HG03469 (cell line): Measurements from ENCODE around the gene RAMP1.

Experiments
- ATAC-seq: cut with Tn5 transposase; IDR thresholded peaks from one replicate; pipeline ENCODE4 v1.9.1; 2021; ENCODE audit warnings: mild to moderate bottlenecking, moderate library complexity, moderate number of reproducible peaks; ENCODE audit not compliant: unreplicated experiment

The RAMP1 gene

DNA sequence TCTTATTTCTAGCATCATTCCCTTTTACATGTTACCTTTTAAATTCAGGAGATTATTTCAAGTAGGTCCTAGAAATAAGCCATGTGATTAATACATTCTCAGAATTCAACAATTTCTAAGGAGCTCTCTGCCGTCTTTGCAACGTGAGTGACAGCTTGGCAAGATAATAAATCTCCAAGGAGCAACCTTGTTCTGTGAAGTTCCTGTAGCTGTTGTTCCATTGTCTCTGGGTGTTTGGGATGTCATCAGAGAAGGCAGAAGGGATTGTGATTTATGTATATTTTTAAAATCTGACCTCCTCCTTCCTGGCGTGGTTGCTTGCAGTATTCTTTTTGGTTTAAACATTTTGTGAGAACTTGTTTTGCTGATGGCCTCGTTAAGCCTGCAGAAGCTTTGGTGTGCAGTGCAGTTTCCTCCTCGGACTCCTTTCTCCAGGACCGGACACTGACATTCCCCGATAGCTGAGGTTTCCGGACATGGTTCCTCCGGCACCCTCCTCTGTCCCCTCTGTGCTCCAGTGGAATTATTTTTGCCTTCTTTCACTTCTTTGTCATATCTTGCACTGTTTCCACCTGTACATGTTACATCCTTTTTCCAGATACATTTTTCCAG lies 33.7 kb downstream of the RAMP1 start:
- ATAC-seq = no peak

GRCh38 chr2:237894396-237894979 lies 35.1 kb downstream of the RAMP1 start:
- no peak for ATAC-seq

GRCh38 chr2:237894986-237895543 lies 35.6 kb downstream of the RAMP1 start:
- ATAC-seq = no peak

DNA sequence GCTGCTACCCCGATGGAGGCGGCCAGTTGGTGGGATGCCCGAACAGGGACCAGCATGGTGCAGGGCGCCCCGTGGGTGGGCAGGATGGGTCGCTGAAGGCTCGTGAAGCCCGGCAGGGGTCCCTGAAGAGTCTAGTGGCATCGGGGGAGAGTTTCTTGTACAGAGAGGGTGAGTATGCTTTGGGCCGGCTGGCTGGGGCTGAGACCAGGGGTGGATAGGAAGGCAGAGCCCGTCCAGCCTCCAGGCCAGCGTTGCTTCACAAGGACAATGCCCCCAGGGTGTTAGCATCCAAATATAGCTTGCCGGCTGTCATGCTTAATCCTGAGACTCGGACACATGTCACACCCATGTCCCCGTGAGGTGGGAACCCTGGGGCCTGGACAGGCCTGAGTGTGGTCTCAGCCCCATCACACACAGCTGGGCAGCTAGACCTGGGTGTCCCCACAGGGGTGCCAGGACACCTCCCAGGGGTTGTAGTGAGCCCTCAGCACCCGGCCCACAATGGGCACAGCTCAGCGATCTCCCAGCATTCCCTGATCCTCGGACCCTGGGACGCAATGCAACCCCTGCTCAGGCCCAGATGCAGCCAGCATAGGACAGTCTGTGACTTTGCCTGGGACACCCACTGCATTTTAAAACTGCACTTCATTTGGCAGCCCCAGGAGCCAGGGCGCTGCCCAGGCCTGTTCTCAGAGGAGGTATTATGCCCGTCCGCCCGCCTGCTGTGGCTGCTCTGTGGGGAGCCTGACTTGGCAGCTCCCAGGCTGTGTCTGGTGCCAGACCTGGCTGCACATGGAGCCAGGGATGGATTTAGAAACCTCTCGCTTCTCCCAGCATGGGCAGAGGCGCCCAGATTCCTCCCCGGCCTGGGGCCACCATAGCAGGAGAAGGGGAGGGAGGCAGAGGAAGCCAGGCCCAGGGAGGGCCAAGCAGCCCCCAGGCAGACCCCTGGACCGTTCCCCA lies 36.4 kb downstream of the RAMP1 start:
- ATAC-seq = no peak

DNA sequence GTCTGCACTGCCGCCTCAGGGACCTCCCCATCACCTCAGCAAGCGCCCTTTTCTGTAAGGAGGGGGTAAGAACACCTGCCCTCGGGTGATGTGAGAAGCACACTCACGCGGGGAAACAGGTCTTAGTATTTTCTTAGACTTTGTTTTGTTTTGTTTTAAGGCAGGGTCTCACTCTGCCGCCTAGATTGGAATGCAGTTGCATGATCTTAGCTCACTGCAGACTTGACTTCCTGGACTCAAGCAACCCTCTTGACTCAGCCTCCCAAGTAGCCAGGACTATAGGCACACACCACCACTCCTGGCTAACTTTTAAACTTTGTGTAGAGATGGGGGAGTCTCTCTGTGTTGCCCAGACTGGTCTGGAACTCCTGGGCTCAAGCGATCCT lies 37.1 kb downstream of the RAMP1 start:
- ATAC-seq = no peak

GRCh38 chr2:237896956-237897355 lies 37.5 kb downstream of the RAMP1 start:
- ATAC-seq = no peak

DNA sequence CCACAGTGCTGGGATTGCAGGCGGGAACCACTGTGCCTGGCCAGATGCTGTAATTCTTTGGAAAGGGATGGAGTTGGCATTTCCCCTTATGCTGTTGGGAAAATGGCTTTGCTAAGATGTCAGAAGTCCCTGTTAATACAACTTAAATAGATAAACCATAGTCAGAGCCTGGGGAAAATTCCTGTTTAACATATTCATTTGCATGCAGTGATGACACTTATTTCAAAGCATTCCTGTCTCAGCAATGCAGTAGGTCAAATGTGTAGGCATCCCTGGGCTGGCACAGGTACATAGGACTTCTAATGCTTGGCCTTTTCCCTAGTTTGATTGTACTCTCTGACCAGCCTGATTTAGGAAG lies 38.6 kb downstream of the RAMP1 start:
- ATAC-seq = no peak

DNA sequence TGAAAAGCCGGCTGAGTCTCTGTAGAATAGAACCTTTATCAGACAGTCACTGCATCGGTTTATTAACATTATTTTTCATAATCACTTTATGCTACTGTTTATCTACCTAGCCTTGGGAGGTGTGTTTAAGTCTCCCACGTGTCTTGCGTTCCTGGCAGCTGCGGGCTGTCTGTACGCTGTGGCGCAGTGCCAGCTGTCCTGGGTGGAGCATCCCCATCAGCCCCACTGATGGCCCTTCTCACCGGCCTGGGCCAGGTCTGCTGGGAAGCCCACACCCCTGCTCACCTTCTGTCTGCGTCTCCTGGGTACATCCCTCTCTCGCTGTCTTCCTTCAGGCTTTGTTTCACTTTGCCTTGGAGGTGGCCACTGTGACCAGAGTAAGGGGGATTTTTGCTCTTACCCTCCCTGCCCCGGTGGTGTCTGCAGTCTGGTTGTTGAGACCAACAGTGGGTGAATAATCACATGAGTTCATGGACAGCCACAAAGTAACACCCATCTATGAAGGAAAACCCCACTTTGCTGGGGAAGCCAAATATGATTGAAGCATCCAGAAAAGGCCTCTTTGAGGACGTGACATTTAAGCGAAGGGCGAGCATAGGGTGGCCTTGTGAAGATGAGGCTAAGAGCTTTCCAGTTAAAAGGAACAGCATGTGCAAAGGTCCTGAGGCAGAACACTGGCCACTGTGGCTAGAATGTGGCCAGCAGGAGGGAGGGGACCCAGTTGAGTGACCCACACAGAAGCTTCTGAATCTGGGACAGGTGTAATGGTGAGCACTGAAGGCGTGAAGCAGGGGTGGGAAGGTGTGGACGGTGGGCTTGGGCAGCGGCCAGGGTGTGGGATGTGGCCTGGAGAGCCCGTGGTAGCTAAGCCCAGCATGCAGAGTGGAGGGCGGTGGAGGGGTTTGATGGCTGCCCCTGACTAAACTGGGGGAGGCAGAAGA lies 41.7 kb downstream of the RAMP1 start:
- no peak for ATAC-seq

DNA sequence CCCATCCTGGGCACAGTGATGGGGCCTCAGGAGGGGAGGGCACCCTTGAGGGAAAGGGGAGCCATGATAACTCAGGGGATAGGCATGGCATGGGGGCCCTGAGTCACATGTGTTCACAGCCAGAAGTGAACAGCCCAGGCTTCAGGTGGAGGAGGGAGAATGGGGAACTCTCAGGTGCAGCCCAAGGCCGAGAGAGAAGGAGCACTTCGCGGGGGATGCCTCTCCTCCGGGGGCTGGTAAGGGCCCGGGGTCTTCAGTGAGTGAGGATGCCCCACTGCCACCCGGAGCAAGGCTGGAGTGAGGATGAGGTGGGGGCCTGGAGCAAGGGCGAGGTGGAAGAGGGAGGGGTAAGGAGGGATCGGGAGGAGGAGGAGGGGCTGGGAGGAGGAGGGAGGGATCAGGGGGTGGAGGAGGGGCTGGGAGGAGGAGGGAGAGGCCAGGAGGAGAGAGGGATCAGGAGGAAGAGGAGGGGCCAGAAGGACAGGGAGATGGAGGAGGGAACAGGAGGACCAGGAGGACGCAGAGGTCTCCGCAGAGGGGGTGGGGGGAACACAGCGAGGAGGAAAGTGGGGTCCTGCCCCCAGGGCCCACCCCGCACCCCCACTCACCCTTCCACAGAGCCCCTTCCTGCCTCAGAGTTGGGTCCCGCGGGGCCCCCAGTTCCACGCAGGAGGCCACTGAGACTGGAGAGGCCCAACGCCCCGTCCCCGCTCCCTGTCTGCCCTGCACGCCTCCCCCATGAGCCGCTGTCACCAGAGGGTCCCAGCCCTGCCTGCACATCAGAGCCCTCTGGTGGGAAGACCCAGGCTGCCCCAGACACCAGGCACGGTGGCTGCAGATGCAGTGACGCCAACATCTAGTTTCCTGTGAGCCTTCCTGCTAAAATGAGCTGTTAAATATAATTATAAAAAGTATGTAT lies 42.8 kb downstream of the RAMP1 start:
- no peak for ATAC-seq

- ATAC-seq = no peak
Observed at GRCh38 chr2:237904831-237905599, 45.6 kb downstream of the RAMP1 start.

DNA sequence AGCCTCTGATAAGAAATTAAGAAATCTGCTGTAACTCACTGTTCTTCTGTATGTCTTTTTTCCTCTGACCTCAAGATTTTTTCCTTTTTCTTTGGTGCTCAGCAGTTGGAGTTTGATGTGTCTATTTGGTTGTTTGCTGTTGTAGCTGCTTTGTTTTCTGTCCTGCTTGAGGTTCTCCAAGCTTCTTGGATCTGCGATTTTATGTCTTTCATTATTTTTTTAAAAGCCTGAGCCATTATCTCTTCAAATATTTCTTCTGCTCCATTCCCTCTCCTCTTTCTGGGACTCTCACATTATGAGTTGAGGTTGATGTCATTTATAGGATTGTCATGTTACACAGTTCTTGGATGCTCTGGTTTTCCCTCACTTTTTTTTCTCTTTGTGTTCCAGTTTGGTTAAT lies 47.7 kb downstream of the RAMP1 start:
- no peak for ATAC-seq

DNA sequence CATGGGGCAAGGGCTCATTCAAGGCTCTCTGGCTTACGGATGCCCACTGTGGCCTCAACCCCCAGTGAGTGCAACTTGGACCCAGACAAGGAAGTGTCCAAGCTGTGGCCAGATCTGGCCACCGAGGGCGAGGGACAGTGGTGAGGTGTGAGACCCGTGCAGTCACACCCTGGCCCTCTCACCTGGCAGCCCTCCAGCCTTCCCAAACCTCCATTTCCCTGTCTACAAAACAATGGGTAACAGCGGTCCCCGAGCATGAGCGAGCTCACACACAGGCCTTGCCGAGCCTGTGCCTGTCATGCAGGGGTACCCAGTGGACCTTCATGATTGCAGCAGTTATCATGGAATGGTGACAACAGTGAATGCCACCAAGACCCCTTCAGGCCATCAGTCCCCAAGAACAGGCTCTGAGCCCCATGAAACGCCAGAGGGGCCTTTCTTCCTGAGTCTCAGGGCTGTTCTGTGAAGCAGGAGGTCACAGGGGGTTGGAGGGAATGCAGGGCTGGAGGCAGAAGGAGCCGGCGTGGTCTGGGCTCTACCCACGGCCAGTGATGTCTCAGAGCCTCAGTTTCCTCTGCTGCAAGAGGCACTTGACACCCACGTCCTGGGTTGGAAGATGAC lies 49.8 kb downstream of the RAMP1 start:
- no peak for ATAC-seq

DNA sequence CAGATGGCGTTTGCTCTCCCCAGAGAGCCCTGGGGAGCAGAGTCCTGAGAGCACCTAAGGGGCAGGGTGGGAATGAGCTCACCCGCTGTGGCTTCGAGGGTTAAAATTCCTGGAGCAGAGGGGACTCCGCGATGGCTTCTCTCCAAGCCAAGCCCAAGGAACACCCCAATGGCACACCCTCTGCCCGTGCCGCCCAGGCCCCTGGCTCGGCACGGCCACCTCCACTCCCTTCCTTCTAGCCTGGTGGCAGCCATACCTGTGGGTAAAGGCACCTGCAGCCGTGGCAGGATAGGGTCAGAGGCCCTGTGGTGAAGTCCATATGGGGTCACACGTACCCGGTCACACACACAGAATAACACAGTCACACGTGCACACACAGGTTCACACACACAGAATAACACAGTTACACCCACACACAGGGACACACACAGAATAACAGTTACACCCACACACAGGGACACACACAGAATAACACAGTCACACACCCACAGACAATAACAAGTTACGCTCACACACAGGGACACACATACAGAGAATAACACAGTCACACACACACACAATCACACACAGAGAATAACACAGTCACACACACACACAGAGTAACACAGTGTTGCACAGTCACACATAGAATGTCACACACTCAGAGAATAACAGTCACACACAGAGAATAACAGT lies 50.5 kb downstream of the RAMP1 start:
- no peak for ATAC-seq

DNA sequence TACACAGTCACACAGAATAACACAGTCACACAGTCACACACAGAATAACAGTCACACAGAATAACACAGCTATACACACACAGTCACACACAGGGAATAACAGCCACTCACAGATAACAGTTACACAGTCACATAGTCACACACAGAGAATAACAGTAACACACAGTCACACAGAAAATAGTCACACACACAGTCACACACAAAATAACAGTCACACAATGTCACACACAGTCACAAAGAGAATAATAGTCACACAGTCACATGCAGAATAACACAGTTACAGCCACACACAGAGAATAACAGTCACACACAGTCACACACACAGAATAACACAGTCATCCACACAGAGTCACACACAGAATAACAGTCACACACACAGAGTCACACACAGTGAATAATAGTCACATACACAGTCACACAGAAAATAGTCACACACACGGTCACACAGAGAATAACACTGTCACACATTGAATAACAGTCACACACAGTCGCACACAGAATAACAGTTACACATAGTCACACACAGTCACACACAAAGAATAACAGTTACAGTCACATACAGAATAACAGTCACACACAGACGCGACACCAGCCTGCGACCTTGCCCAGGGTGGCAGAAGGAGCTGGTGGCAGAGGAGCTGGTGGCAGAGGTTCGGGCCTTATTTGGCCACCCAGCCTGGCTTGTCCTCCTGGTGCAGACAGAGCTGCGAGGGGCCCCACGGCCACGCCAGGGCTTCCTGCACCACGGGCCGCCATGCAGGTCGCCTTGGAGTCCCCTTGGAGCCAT lies 51.3 kb downstream of the RAMP1 start:
- ATAC-seq = no peak

- ATAC-seq = no peak
Observed at GRCh38 chr2:237911363-237912017, 52.1 kb downstream of the RAMP1 start.
